HepG2 (cell line): ENCODE measurements around the gene ZFP3. TPM values are rescaled to one million over a fixed set of nuclear protein-coding genes. Genes with fewer than 3 reads are reported as not detected.

Experiments used
- ATAC-seq: fragments of 200-7000 bp; cut with Tn5 transposase; 3 replicates; pipeline ENCODE4 v1.9.1; 2020; ENCODE audit warnings: mild to moderate bottlenecking, moderate library complexity
- BruUV-seq: library from RNA; stranded (reverse); fragments of 400-500 nt; replicated peaks from 2 replicates; lab custom pipeline; 2021; lab: Mats Ljungman, UMichigan
- CTCF ChIA-PET: fragments of 300-600 bp; formaldehyde crosslinking; extraction: SDS; loops from one replicate; lab custom pipeline; 2021; ENCODE audit warnings: low total read pairs, inconsistent platforms, low intra/inter-chr PET ratio; lab: Yijun Ruan, JAX
- POLR2A ChIA-PET: fragments of 350-600 bp; sonication (Branson Sonifier 250); formaldehyde crosslinking; loops from one replicate; lab custom pipeline; 2020; ENCODE audit warnings: antibody characterized with exemption, inconsistent platforms; lab: Yijun Ruan, JAX
- DNase-seq: peaks from one replicate; pipeline ENCODE4 v3.0.0-alpha.2; 2015; ENCODE audit warnings: low spot score
- FAIRE-seq: peaks from 3 replicates; lab custom pipeline; 2011; peaks lifted over from hg19 to GRCh38; lab: Jason Lieb, UNC
- H2AFZ ChIP-seq: one replicate; pipeline ENCODE4 v1.6.1; 2011; ENCODE audit warnings: low read length, inconsistent platforms
- H3K27ac ChIP-seq: fragments of 300-600 bp; 3 replicates; pipeline ENCODE4 v1.8.0; 2011; ENCODE audit warnings: mixed run types, mild to moderate bottlenecking, mixed read lengths, low read length, inconsistent platforms; ENCODE audit not compliant: insufficient read depth; ENCODE audit errors: extremely low read length
- H3K27me3 ChIP-seq, 2 experiments: fragments of 200-600 bp in 1 of 2; 2 replicates in 1 of 2; 3 replicates in 1 of 2; pipeline versions ENCODE4 v1.6.0 to v1.8.0; 2011; ENCODE audit warnings: low read length in 2 of 2, mild to moderate bottlenecking in 2 of 2, moderate library complexity in 2 of 2, inconsistent platforms in 1 of 2; ENCODE audit not compliant: insufficient read depth in 2 of 2, control insufficient read depth in 1 of 2
- H3K36me3 ChIP-seq, 2 experiments: fragments of 200-600 bp in 1 of 2; replicated peaks in 1 of 2; 2 replicates in 1 of 2; 3 replicates in 1 of 2; pipeline versions ENCODE4 v1.5.1 to v1.8.0; 2011; ENCODE audit warnings: low read length in 2 of 2, inconsistent platforms in 1 of 2; ENCODE audit not compliant: insufficient read depth in 2 of 2, control insufficient read depth in 1 of 2
- H3K4me1 ChIP-seq: 2 replicates; pipeline ENCODE4 v1.5.1; 2012; ENCODE audit warnings: low read length, inconsistent platforms; ENCODE audit not compliant: insufficient read depth
- H3K4me2 ChIP-seq: 2 replicates; pipeline ENCODE4 v1.6.0; 2011; ENCODE audit warnings: low read depth, low read length, inconsistent platforms
- H3K4me3 ChIP-seq, 3 experiments: fragments of 200-600 bp in 1 of 3; sonication (generic), shearing (Covaris generic) in 1 of 3; replicated peaks in 1 of 3; 2 replicates each; pipeline ENCODE4 v1.5.1; 2011 to 2016; ENCODE audit warnings: low read length in 3 of 3, inconsistent platforms in 2 of 3, low read depth in 2 of 3, mild to moderate bottlenecking in 2 of 3, control low read depth in 1 of 3, mixed read lengths in 1 of 3; ENCODE audit not compliant: insufficient read depth in 1 of 3
- H3K79me2 ChIP-seq: one replicate; pipeline ENCODE4 v1.6.1; 2011; ENCODE audit warnings: low read length, inconsistent platforms; ENCODE audit not compliant: insufficient read depth
- H3K9ac ChIP-seq: 2 replicates; pipeline ENCODE4 v1.6.0; 2011; ENCODE audit warnings: mild to moderate bottlenecking, low read depth, low read length, inconsistent platforms; ENCODE audit not compliant: insufficient read depth
- H3K9me3 ChIP-seq: 2 replicates; pipeline ENCODE4 v1.5.1; 2012; ENCODE audit warnings: mild to moderate bottlenecking, low read length
- H4K20me1 ChIP-seq: 2 replicates; pipeline ENCODE4 v1.6.0; 2011; ENCODE audit warnings: inconsistent platforms, mild to moderate bottlenecking, low read length, moderate library complexity; ENCODE audit not compliant: insufficient read depth
- ZMYM4 ChIP-seq: sonication (generic); formaldehyde crosslinking; IDR thresholded peaks from 2 replicates; pipeline ENCODE4 v1.8.1; 2023; ENCODE audit warnings: mild to moderate bottlenecking, missing genetic modification reagents
- ZNF326 ChIP-seq: sonication (generic); formaldehyde crosslinking; IDR thresholded peaks from 2 replicates; pipeline ENCODE4 v1.4.0; 2020; ENCODE audit warnings: missing genetic modification reagents, borderline replicate concordance
- ZNF574 ChIP-seq: sonication (generic); formaldehyde crosslinking; IDR thresholded peaks from 2 replicates; pipeline ENCODE4 v1.4.0; 2020; ENCODE audit warnings: missing genetic modification reagents
- WGBS: methylation state at CpG from one replicate; pipeline ENCODE4 v1.1.6; 2017; ENCODE audit warnings: low lambda C conversion rate; 5-methylcytosine and 5-hydroxymethylcytosine counted together
- in situ Hi-C: cut with HindIII; loops from 2 replicates; pipeline ENCODE4 v1.10.0; 2017; ENCODE audit warnings: low pct_unique_long_range_greater_than_20kb; ENCODE audit not compliant: extremely low pct_ligation_motif_present
- intact Hi-C: fragments of 100-400 bp; cut with micrococcal nuclease; formaldehyde crosslinking; loops from one replicate; pipeline ENCODE4 v1.10.0; 2022; ENCODE audit not compliant: unreplicated experiment
- polyA plus RNA-seq, 8 experiments: library from polyadenylated mRNA; depleted of rRNA in 3 of 8; stranded (reverse) in 7 of 8; unstranded in 1 of 8; fragments of >200 nt; fragmentation: Illumina TruSeq in 4 of 8; extraction: Trizol in 4 of 8; gene quantifications; 2 replicates each; pipeline versions ENCODE4 v1.2.1 to v1.2.3, GENCODE V29; 2011 to 2016; ENCODE audit warnings: low read depth in 4 of 8, missing spikeins in 1 of 8, mixed read lengths in 1 of 8; ENCODE audit not compliant: insufficient read depth in 1 of 8
- total RNA-seq, 5 experiments: library from RNA; depleted of rRNA; stranded (reverse); fragments of >200 nt; fragmentation: Illumina TruSeq; extraction: Trizol; gene quantifications; 2 replicates each; pipeline ENCODE4 v1.2.3, GENCODE V29; 2016; ENCODE audit warnings: low read depth in 1 of 5
- TF ChIP-seq, protein P1 (sequence below): sonication (generic); formaldehyde crosslinking; IDR thresholded peaks from 2 replicates; pipeline ENCODE4 v1.5.0; 2020; ENCODE audit warnings: mild to moderate bottlenecking, missing genetic modification reagents, moderate library complexity

The ZFP3 gene
- total and polyA plus RNA-seq, 2 of the 13 experiments (the other 11 are each of a cell fraction or from before 2014, with no cell fraction given): not detected

DNA sequence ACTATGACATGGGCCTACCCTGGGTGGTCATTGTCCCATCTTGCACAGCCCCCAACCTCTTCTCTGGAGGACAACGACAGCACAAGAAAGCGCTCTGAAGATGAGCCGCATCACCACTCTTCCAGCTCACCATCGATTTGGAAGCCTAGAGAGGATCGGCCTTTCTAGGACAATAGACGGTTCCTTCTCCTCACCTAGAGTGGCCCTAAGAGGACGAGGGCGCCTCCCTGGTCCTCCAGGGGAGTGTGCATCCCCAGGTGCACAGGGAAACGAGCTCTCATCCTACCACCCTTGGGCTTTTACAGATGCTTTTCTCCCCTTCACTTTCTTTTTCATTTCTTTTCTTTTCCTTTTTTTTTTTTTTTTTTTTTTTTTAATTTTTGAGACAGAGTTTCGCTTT lies 22.7 kb upstream of the ZFP3 start:
- peak; percentile 34 for DNase-seq
- in situ Hi-C loops: loop anchor here (10.0 kb wide), 1 partner anchor 151 kb away; the partner anchor contains the start of gene CHRNE
- CTCF ChIA-PET: no interaction called here

More for the DNA sequence above, 22.7 kb upstream of the ZFP3 start:
- POLR2A ChIA-PET: interaction anchor here (1.1 kb wide), 1 partner anchor 68 kb away, joined by 4 read pairs; the partner anchor contains the start of gene CAMTA2
- intact Hi-C loops: no loop called here
- H2AFZ ChIP-seq: no peak overlapping the region
- 53% methylated on average over 7 of the region's 10 CpGs for WGBS
- TF ChIP-seq ZMYM4 (CRISPR knock-in tag) (peak; percentile 45; the same call in 1 of the 2 replicates), ZNF326 (CRISPR knock-in tag) (no peak), ZNF574 (CRISPR knock-in tag) (peak; percentile 99)
- TF ChIP-seq, protein P1, sequence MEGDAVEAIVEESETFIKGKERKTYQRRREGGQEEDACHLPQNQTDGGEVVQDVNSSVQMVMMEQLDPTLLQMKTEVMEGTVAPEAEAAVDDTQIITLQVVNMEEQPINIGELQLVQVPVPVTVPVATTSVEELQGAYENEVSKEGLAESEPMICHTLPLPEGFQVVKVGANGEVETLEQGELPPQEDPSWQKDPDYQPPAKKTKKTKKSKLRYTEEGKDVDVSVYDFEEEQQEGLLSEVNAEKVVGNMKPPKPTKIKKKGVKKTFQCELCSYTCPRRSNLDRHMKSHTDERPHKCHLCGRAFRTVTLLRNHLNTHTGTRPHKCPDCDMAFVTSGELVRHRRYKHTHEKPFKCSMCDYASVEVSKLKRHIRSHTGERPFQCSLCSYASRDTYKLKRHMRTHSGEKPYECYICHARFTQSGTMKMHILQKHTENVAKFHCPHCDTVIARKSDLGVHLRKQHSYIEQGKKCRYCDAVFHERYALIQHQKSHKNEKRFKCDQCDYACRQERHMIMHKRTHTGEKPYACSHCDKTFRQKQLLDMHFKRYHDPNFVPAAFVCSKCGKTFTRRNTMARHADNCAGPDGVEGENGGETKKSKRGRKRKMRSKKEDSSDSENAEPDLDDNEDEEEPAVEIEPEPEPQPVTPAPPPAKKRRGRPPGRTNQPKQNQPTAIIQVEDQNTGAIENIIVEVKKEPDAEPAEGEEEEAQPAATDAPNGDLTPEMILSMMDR: peak; percentile 49
- TF ChIP-seq, all 625 proteins: peak for 3
- H3K4me2 ChIP-seq: peak overlapping the region; percentile 44; the same call in 1 of the 2 replicates
- H3K79me2 ChIP-seq: no peaks in the 10 kb centered on the region
- no TSS peak for BruUV-seq
- ATAC-seq (peak; percentile 67), FAIRE-seq (no peak)
- H3K36me3 ChIP-seq: no peaks in the 10 kb centered on the region
- peak overlapping the region in 1 of 3 experiments; percentile 34; a peak in 1 of 6 replicates for H3K4me3 ChIP-seq
- no peak overlapping the region for H3K9ac ChIP-seq
- no peak overlapping the region for H3K27ac ChIP-seq
- peaks cover 11% of the 10 kb centered on the region for H3K4me1 ChIP-seq
- H3K27me3 ChIP-seq: no peaks in the 10 kb centered on the region
- H3K9me3 ChIP-seq: no peaks in the 10 kb centered on the region
- H4K20me1 ChIP-seq: no peaks in the 10 kb centered on the region
